ENCODE results near the gene ELMO1. TPM values are rescaled to one million over a fixed set of nuclear protein-coding genes. Genes with fewer than 3 reads are reported as not detected.

Gene ELMO1
- total and polyA plus RNA-seq, 4 donors = 29.2 to 98.3 (median 86.8) TPM

GRCh38 chr7:37056234-37056912 is 392.3 kb downstream of the ELMO1 start:
- peaks cover 3% of the 10 kb centered on the region for H3K9me3 ChIP-seq (ENCODE audit: control insufficient read depth, insufficient read depth, low read length)
- H3K27me3 ChIP-seq (ENCODE audit: control insufficient read depth, insufficient read depth, low read length) = no peaks in the 10 kb centered on the region
- no CpG with 5 or more reads among the region's 4 CpGs for WGBS (ENCODE audit: insufficient coverage)
- DNase-seq (ENCODE audit: low read depth in 4 of 6, low spot score in 6 of 6) = no peak
- no peaks in the 10 kb centered on the region for H3K36me3 ChIP-seq (ENCODE audit: control insufficient read depth, insufficient read depth, low read length)
- H3K4me3 ChIP-seq (ENCODE audit: low read depth, low read length) = no peak overlapping the region
- H3K4me1 ChIP-seq (ENCODE audit: control insufficient read depth, insufficient read depth, low read length) = no peaks in the 10 kb centered on the region
- H3K27ac ChIP-seq (ENCODE audit: low read depth, low read length) = no peak overlapping the region

GRCh38 chr7:37054624-37055241 is 393.9 kb downstream of the ELMO1 start:
- peak in 2 of 6 donors; percentile 84 to 92 for DNase-seq (ENCODE audit: low read depth in 4 of 6, low spot score in 6 of 6)
- H3K4me1 ChIP-seq (ENCODE audit: control insufficient read depth, insufficient read depth, low read length) = no peaks in the 10 kb centered on the region
- WGBS (ENCODE audit: insufficient coverage) = no CpG with 5 or more reads among the region's 2 CpGs

GRCh38 chr7:37052705-37053104 is 396.0 kb downstream of the ELMO1 start:
- Histone ChIP-seq H3K36me3 (ENCODE audit: control insufficient read depth, insufficient read depth, low read length) (no peaks in the 10 kb centered on the region), H3K9me3 (ENCODE audit: control insufficient read depth, insufficient read depth, low read length) (no peaks in the 10 kb centered on the region), H3K4me3 (ENCODE audit: low read depth, low read length) (no peak overlapping the region), H3K27me3 (ENCODE audit: control insufficient read depth, insufficient read depth, low read length) (no peaks in the 10 kb centered on the region), H3K4me1 (ENCODE audit: control insufficient read depth, insufficient read depth, low read length) (no peaks in the 10 kb centered on the region), H3K27ac (ENCODE audit: low read depth, low read length) (no peak overlapping the region)
- DNase-seq (ENCODE audit: low read depth in 4 of 6, low spot score in 6 of 6) = peak in 1 of 6 donors; percentile 52
- WGBS (ENCODE audit: insufficient coverage) = 24% methylated on average over 3 of the region's 3 CpGs

More at GRCh38 chr7:37054624-37055241, 393.9 kb downstream of the ELMO1 start:
- Histone ChIP-seq H3K27me3 (ENCODE audit: control insufficient read depth, insufficient read depth, low read length) (no peaks in the 10 kb centered on the region), H3K9me3 (ENCODE audit: control insufficient read depth, insufficient read depth, low read length) (peaks cover 3% of the 10 kb centered on the region), H3K36me3 (ENCODE audit: control insufficient read depth, insufficient read depth, low read length) (no peaks in the 10 kb centered on the region), H3K27ac (ENCODE audit: low read depth, low read length) (no peak overlapping the region), H3K4me3 (ENCODE audit: low read depth, low read length) (no peak overlapping the region)

GRCh38 chr7:37050801-37051200 is 397.9 kb downstream of the ELMO1 start:
- Histone ChIP-seq H3K36me3 (ENCODE audit: control insufficient read depth, insufficient read depth, low read length) (no peaks in the 10 kb centered on the region), H3K9me3 (ENCODE audit: control insufficient read depth, insufficient read depth, low read length) (no peaks in the 10 kb centered on the region), H3K27ac (ENCODE audit: low read depth, low read length) (no peak overlapping the region), H3K27me3 (ENCODE audit: control insufficient read depth, insufficient read depth, low read length) (no peaks in the 10 kb centered on the region), H3K4me3 (ENCODE audit: low read depth, low read length) (no peak overlapping the region), H3K4me1 (ENCODE audit: control insufficient read depth, insufficient read depth, low read length) (no peaks in the 10 kb centered on the region)
- 75% methylated on average over 1 of the region's 1 CpG for WGBS (ENCODE audit: insufficient coverage)
- DNase-seq (ENCODE audit: low read depth in 4 of 6, low spot score in 6 of 6) = no peak

- no peaks in the 10 kb centered on the region for H3K27me3 ChIP-seq (ENCODE audit: control insufficient read depth, insufficient read depth, low read length)
- no peak for DNase-seq (ENCODE audit: low read depth in 4 of 6, low spot score in 6 of 6)
- H3K36me3 ChIP-seq (ENCODE audit: control insufficient read depth, insufficient read depth, low read length) = no peaks in the 10 kb centered on the region
- WGBS (ENCODE audit: insufficient coverage) = 71% methylated on average over 1 of the region's 3 CpGs
- no peaks in the 10 kb centered on the region for H3K9me3 ChIP-seq (ENCODE audit: control insufficient read depth, insufficient read depth, low read length)
- H3K4me3 ChIP-seq (ENCODE audit: low read depth, low read length) = no peak overlapping the region
- H3K27ac ChIP-seq (ENCODE audit: low read depth, low read length) = no peak overlapping the region
- no peaks in the 10 kb centered on the region for H3K4me1 ChIP-seq (ENCODE audit: control insufficient read depth, insufficient read depth, low read length)
Measured at GRCh38 chr7:37048674-37049073, 400.0 kb downstream of the ELMO1 start.

GRCh38 chr7:37047260-37047659 is 401.4 kb downstream of the ELMO1 start:
- no peaks in the 10 kb centered on the region for H3K27me3 ChIP-seq (ENCODE audit: control insufficient read depth, insufficient read depth, low read length)
- no peaks in the 10 kb centered on the region for H3K4me1 ChIP-seq (ENCODE audit: control insufficient read depth, insufficient read depth, low read length)
- H3K4me3 ChIP-seq (ENCODE audit: low read depth, low read length) = no peak overlapping the region
- H3K27ac ChIP-seq (ENCODE audit: low read depth, low read length) = no peak overlapping the region
- H3K9me3 ChIP-seq (ENCODE audit: control insufficient read depth, insufficient read depth, low read length) = no peaks in the 10 kb centered on the region
- WGBS (ENCODE audit: insufficient coverage) = 83% methylated on average over 2 of the region's 6 CpGs
- DNase-seq (ENCODE audit: low read depth in 4 of 6, low spot score in 6 of 6) = peak in 1 of 6 donors; percentile 36
- no peaks in the 10 kb centered on the region for H3K36me3 ChIP-seq (ENCODE audit: control insufficient read depth, insufficient read depth, low read length)

- no peaks in the 10 kb centered on the region for H3K9me3 ChIP-seq (ENCODE audit: control insufficient read depth, insufficient read depth, low read length)
- H3K4me3 ChIP-seq (ENCODE audit: low read depth, low read length) = no peak overlapping the region
- no peaks in the 10 kb centered on the region for H3K27me3 ChIP-seq (ENCODE audit: control insufficient read depth, insufficient read depth, low read length)
- no peaks in the 10 kb centered on the region for H3K4me1 ChIP-seq (ENCODE audit: control insufficient read depth, insufficient read depth, low read length)
- H3K36me3 ChIP-seq (ENCODE audit: control insufficient read depth, insufficient read depth, low read length) = no peaks in the 10 kb centered on the region
- H3K27ac ChIP-seq (ENCODE audit: low read depth, low read length) = no peak overlapping the region
- DNase-seq (ENCODE audit: low read depth in 4 of 6, low spot score in 6 of 6) = no peak
- WGBS (ENCODE audit: insufficient coverage) = no CpG with 5 or more reads among the region's 2 CpGs
Measured at GRCh38 chr7:37046531-37047079, 402.1 kb downstream of the ELMO1 start.

GRCh38 chr7:37045681-37046179 is 402.9 kb downstream of the ELMO1 start:
- 92% methylated on average over 2 of the region's 2 CpGs for WGBS (ENCODE audit: insufficient coverage)

GRCh38 chr7:37041461-37041860 is 407.2 kb downstream of the ELMO1 start:
- Histone ChIP-seq H3K27me3 (ENCODE audit: control insufficient read depth, insufficient read depth, low read length) (no peaks in the 10 kb centered on the region), H3K27ac (ENCODE audit: low read depth, low read length) (no peak overlapping the region), H3K4me1 (ENCODE audit: control insufficient read depth, insufficient read depth, low read length) (no peaks in the 10 kb centered on the region), H3K4me3 (ENCODE audit: low read depth, low read length) (no peak overlapping the region), H3K9me3 (ENCODE audit: control insufficient read depth, insufficient read depth, low read length) (peaks cover 3% of the 10 kb centered on the region), H3K36me3 (ENCODE audit: control insufficient read depth, insufficient read depth, low read length) (no peaks in the 10 kb centered on the region)
- WGBS (ENCODE audit: insufficient coverage) = 93% methylated on average over 3 of the region's 8 CpGs
- peak in 1 of 6 donors; percentile 46 for DNase-seq (ENCODE audit: low read depth in 4 of 6, low spot score in 6 of 6)

More at GRCh38 chr7:37045681-37046179, 402.9 kb downstream of the ELMO1 start:
- Histone ChIP-seq H3K36me3 (ENCODE audit: control insufficient read depth, insufficient read depth, low read length) (no peaks in the 10 kb centered on the region), H3K4me3 (ENCODE audit: low read depth, low read length) (no peak overlapping the region), H3K27ac (ENCODE audit: low read depth, low read length) (no peak overlapping the region), H3K9me3 (ENCODE audit: control insufficient read depth, insufficient read depth, low read length) (no peaks in the 10 kb centered on the region), H3K27me3 (ENCODE audit: control insufficient read depth, insufficient read depth, low read length) (no peaks in the 10 kb centered on the region), H3K4me1 (ENCODE audit: control insufficient read depth, insufficient read depth, low read length) (no peaks in the 10 kb centered on the region)
- no peak for DNase-seq (ENCODE audit: low read depth in 4 of 6, low spot score in 6 of 6)
